Liver (tissue), 9 donors: ENCODE data around the gene KATNAL2. TPM values are rescaled to one million over a fixed set of nuclear protein-coding genes. Genes with fewer than 3 reads are reported as not detected.

Experiments used
- DNase-seq: peaks from one replicate; pipeline ENCODE4 v3.0.0-alpha.2; 2017; ENCODE audit warnings: low spot score
- H3K27ac ChIP-seq, 2 donors: one replicate each; pipeline ENCODE4 v1.7.0; 2013; ENCODE audit warnings: inconsistent platforms in 2 of 2, low read length in 2 of 2, control low read depth in 1 of 2, low read depth in 1 of 2, mild to moderate bottlenecking in 1 of 2
- H3K27me3 ChIP-seq, 4 donors: one replicate each; pipeline versions ENCODE4 v1.6.1 to v1.7.0; 2013; ENCODE audit warnings: low read length in 3 of 4, inconsistent platforms in 1 of 4, mild to moderate bottlenecking in 1 of 4, moderate library complexity in 1 of 4; ENCODE audit not compliant: control insufficient read depth in 4 of 4, insufficient read depth in 4 of 4
- H3K36me3 ChIP-seq, 4 donors: one replicate each; pipeline versions ENCODE4 v1.6.1 to v1.7.0; 2013; ENCODE audit warnings: low read length in 3 of 4, mild to moderate bottlenecking in 3 of 4, low read depth in 1 of 4, moderate library complexity in 1 of 4; ENCODE audit not compliant: control insufficient read depth in 4 of 4, insufficient read depth in 3 of 4
- H3K4me1 ChIP-seq, 4 donors: one replicate each; pipeline versions ENCODE4 v1.6.1 to v1.7.0; 2013; ENCODE audit warnings: low read length in 3 of 4, mild to moderate bottlenecking in 3 of 4, moderate library complexity in 1 of 4; ENCODE audit not compliant: control insufficient read depth in 4 of 4, insufficient read depth in 4 of 4
- H3K4me3 ChIP-seq, 3 donors: one replicate each; pipeline versions ENCODE4 v1.6.1 to v1.7.0; 2013; ENCODE audit warnings: low read length in 3 of 3, control low read depth in 1 of 3, low read depth in 1 of 3, mild to moderate bottlenecking in 1 of 3
- H3K9ac ChIP-seq, 2 donors: one replicate each; pipeline ENCODE4 v1.7.0; 2013; ENCODE audit warnings: low read length in 2 of 2, mild to moderate bottlenecking in 2 of 2, moderate library complexity in 2 of 2, control low read depth in 1 of 2, low read depth in 1 of 2
- H3K9me3 ChIP-seq, 4 donors: one replicate each; pipeline versions ENCODE4 v1.6.1 to v1.7.0; 2013; ENCODE audit warnings: low read length in 3 of 4; ENCODE audit not compliant: control insufficient read depth in 4 of 4
- ATF3 ChIP-seq: IDR thresholded peaks from 2 replicates; pipeline ENCODE4 v1.6.1; 2016; ENCODE audit warnings: antibody characterized with exemption
- EGR1 ChIP-seq, 2 donors: IDR thresholded peaks; 2 replicates each; pipeline ENCODE4 v1.6.1; 2016 to 2018; ENCODE audit warnings: antibody characterized with exemption in 2 of 2, low read depth in 2 of 2
- FOXA1 ChIP-seq: IDR thresholded peaks from 2 replicates; pipeline ENCODE4 v1.6.1; 2016; ENCODE audit warnings: antibody characterized with exemption
- FOXA2 ChIP-seq: IDR thresholded peaks from 2 replicates; pipeline ENCODE4 v1.6.1; 2016; ENCODE audit warnings: antibody characterized with exemption
- GABPA ChIP-seq, 2 donors: IDR thresholded peaks in 1 of 2; conservative IDR thresholded peaks in 1 of 2; 2 replicates each; pipeline ENCODE4 v1.6.1; 2016; ENCODE audit warnings: antibody characterized with exemption in 2 of 2, mild to moderate bottlenecking in 1 of 2, moderate library complexity in 1 of 2
- HNF4A ChIP-seq, 2 donors: conservative IDR thresholded peaks; 2 replicates each; pipeline ENCODE4 v1.6.1; 2016; ENCODE audit warnings: antibody characterized with exemption in 2 of 2, mild to moderate bottlenecking in 2 of 2
- HNF4G ChIP-seq: IDR thresholded peaks from 2 replicates; pipeline ENCODE4 v1.6.1; 2016; ENCODE audit warnings: antibody characterized with exemption
- JUND ChIP-seq, 2 donors: IDR thresholded peaks; 2 replicates each; pipeline ENCODE4 v1.6.1; 2016; ENCODE audit warnings: antibody characterized with exemption in 2 of 2
- MAX ChIP-seq: IDR thresholded peaks from 2 replicates; pipeline ENCODE4 v1.6.1; 2016; ENCODE audit warnings: antibody characterized with exemption
- NR2F2 ChIP-seq: IDR thresholded peaks from 2 replicates; pipeline ENCODE4 v1.6.1; 2016; ENCODE audit warnings: antibody characterized with exemption
- RAD21 ChIP-seq, 2 donors: IDR thresholded peaks; 2 replicates each; pipeline ENCODE4 v1.6.1; 2016; ENCODE audit warnings: antibody characterized with exemption in 2 of 2, mild to moderate bottlenecking in 2 of 2
- RXRA ChIP-seq, 2 donors: IDR thresholded peaks; 2 replicates each; pipeline ENCODE4 v1.6.1; 2017 to 2018; ENCODE audit warnings: antibody characterized with exemption in 2 of 2, mild to moderate bottlenecking in 1 of 2
- SP1 ChIP-seq: IDR thresholded peaks from 2 replicates; pipeline ENCODE4 v1.6.1; 2018; ENCODE audit warnings: antibody characterized with exemption, mild to moderate bottlenecking
- WGBS: extraction: QIAGEN DNeasy Blood & Tissue Kit; methylation state at CpG from one replicate; pipeline ENCODE4 v1.1.7; 2013; 5-methylcytosine and 5-hydroxymethylcytosine counted together
- polyA plus RNA-seq, 2 donors: library from polyadenylated mRNA; stranded (reverse) in 1 of 2; unstranded in 1 of 2; fragments of 200-250 nt in 1 of 2; fragments of >200 nt in 1 of 2; fragmentation: Nextera tagmentation in 1 of 2; extraction: Ambion mirVana in 1 of 2; gene quantifications; one replicate each; pipeline versions ENCODE4 v1.2.1 to v1.2.3, GENCODE V29; 2013 to 2015
- total RNA-seq, 2 donors: library from RNA; depleted of rRNA; stranded (reverse); fragments of >200 nt; gene quantifications; one replicate each; pipeline ENCODE4 v1.2.3, GENCODE V29; 2014
- TF ChIP-seq, protein P1 (sequence below): IDR thresholded peaks from 2 replicates; pipeline ENCODE4 v1.6.1; 2016; ENCODE audit warnings: antibody characterized with exemption, mild to moderate bottlenecking
- TF ChIP-seq, protein P2 (sequence below): IDR thresholded peaks from 2 replicates; pipeline ENCODE4 v1.6.1; 2016; ENCODE audit warnings: antibody characterized with exemption
- TF ChIP-seq, protein P3 (sequence below): fragments of 150-350 bp; IDR thresholded peaks from 2 replicates; pipeline ENCODE4 v1.5.1; 2017; ENCODE audit warnings: improper control_type of control experiment, low read depth, low read length; ENCODE audit not compliant: missing input control
- donor health status: healthy.
- donor health status: healthy.
- donor health status: healthy.
- donor health status: healthy.
- donor health status: healthy.

Gene KATNAL2
- total and polyA plus RNA-seq, 4 donors: 0.42 to 4.8 (median 1.5) TPM

- Histone ChIP-seq H3K4me3 (no peak overlapping the region), H3K36me3 (no peaks in the 10 kb centered on the region), H3K9ac (no peak overlapping the region), H3K27ac (no peak overlapping the region), H3K27me3 (no peaks in the 10 kb centered on the region), H3K9me3 (no peaks in the 10 kb centered on the region), H3K4me1 (no peaks in the 10 kb centered on the region)
- DNase-seq: no peak
- 95% methylated on average over 8 of the region's 8 CpGs for WGBS
- no peak for TF ChIP-seq EGR1 (IDR thresholded peaks at IDR 0.05; ENCODE audit: low read depth in 2 of 2)
- TF ChIP-seq, protein P1, sequence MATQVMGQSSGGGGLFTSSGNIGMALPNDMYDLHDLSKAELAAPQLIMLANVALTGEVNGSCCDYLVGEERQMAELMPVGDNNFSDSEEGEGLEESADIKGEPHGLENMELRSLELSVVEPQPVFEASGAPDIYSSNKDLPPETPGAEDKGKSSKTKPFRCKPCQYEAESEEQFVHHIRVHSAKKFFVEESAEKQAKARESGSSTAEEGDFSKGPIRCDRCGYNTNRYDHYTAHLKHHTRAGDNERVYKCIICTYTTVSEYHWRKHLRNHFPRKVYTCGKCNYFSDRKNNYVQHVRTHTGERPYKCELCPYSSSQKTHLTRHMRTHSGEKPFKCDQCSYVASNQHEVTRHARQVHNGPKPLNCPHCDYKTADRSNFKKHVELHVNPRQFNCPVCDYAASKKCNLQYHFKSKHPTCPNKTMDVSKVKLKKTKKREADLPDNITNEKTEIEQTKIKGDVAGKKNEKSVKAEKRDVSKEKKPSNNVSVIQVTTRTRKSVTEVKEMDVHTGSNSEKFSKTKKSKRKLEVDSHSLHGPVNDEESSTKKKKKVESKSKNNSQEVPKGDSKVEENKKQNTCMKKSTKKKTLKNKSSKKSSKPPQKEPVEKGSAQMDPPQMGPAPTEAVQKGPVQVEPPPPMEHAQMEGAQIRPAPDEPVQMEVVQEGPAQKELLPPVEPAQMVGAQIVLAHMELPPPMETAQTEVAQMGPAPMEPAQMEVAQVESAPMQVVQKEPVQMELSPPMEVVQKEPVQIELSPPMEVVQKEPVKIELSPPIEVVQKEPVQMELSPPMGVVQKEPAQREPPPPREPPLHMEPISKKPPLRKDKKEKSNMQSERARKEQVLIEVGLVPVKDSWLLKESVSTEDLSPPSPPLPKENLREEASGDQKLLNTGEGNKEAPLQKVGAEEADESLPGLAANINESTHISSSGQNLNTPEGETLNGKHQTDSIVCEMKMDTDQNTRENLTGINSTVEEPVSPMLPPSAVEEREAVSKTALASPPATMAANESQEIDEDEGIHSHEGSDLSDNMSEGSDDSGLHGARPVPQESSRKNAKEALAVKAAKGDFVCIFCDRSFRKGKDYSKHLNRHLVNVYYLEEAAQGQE: no peak
- TF ChIP-seq, protein P2, sequence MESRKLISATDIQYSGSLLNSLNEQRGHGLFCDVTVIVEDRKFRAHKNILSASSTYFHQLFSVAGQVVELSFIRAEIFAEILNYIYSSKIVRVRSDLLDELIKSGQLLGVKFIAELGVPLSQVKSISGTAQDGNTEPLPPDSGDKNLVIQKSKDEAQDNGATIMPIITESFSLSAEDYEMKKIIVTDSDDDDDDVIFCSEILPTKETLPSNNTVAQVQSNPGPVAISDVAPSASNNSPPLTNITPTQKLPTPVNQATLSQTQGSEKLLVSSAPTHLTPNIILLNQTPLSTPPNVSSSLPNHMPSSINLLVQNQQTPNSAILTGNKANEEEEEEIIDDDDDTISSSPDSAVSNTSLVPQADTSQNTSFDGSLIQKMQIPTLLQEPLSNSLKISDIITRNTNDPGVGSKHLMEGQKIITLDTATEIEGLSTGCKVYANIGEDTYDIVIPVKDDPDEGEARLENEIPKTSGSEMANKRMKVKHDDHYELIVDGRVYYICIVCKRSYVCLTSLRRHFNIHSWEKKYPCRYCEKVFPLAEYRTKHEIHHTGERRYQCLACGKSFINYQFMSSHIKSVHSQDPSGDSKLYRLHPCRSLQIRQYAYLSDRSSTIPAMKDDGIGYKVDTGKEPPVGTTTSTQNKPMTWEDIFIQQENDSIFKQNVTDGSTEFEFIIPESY: no peak
- no peak for TF ChIP-seq FOXA1
- no peak for TF ChIP-seq MAX
- TF ChIP-seq ATF3: no peak
- no peak for TF ChIP-seq RAD21 (IDR thresholded peaks at IDR 0.05)
- TF ChIP-seq HNF4A (conservative IDR thresholded peaks at IDR 0.05): no peak
- TF ChIP-seq GABPA (IDR thresholded peaks at IDR 0.05 in 1 of 2, conservative IDR thresholded peaks at IDR 0.05 in 1 of 2): no peak
- TF ChIP-seq JUND (IDR thresholded peaks at IDR 0.05): no peak
- no peak for TF ChIP-seq RXRA (IDR thresholded peaks at IDR 0.05)
- TF ChIP-seq HNF4G: no peak
- TF ChIP-seq SP1: no peak
Observed at GRCh38 chr18:47063096-47063495, 145.7 kb downstream of the KATNAL2 start.

GRCh38 chr18:47067648-47068047 is 150.2 kb downstream of the KATNAL2 start:
- no peak for DNase-seq
- no peaks in the 10 kb centered on the region for H3K4me1 ChIP-seq
- H3K27me3 ChIP-seq: no peaks in the 10 kb centered on the region
- no peak overlapping the region for H3K27ac ChIP-seq
- H3K9ac ChIP-seq: no peak overlapping the region
- no peaks in the 10 kb centered on the region for H3K9me3 ChIP-seq
- no peak overlapping the region for H3K4me3 ChIP-seq
- H3K36me3 ChIP-seq: no peaks in the 10 kb centered on the region
- TF ChIP-seq EGR1 (IDR thresholded peaks at IDR 0.05; ENCODE audit: low read depth in 2 of 2) (no peak), FOXA2 (no peak), HNF4G (no peak), JUND (IDR thresholded peaks at IDR 0.05) (no peak), NR2F2 (no peak)
- TF ChIP-seq, protein P3, sequence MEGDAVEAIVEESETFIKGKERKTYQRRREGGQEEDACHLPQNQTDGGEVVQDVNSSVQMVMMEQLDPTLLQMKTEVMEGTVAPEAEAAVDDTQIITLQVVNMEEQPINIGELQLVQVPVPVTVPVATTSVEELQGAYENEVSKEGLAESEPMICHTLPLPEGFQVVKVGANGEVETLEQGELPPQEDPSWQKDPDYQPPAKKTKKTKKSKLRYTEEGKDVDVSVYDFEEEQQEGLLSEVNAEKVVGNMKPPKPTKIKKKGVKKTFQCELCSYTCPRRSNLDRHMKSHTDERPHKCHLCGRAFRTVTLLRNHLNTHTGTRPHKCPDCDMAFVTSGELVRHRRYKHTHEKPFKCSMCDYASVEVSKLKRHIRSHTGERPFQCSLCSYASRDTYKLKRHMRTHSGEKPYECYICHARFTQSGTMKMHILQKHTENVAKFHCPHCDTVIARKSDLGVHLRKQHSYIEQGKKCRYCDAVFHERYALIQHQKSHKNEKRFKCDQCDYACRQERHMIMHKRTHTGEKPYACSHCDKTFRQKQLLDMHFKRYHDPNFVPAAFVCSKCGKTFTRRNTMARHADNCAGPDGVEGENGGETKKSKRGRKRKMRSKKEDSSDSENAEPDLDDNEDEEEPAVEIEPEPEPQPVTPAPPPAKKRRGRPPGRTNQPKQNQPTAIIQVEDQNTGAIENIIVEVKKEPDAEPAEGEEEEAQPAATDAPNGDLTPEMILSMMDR: no peak
- WGBS: 75% methylated on average over 3 of the region's 3 CpGs
